HepG2 (cell line): ENCODE results near the gene PDK2. TPM values are rescaled to one million over a fixed set of nuclear protein-coding genes. Genes with fewer than 3 reads are reported as not detected.

Experiments used
- ATAC-seq: fragments of 200-7000 bp; cut with Tn5 transposase; 3 replicates; pipeline ENCODE4 v1.9.1; 2020; ENCODE audit warnings: mild to moderate bottlenecking, moderate library complexity
- BruUV-seq: library from RNA; stranded (reverse); fragments of 400-500 nt; replicated peaks from 2 replicates; lab custom pipeline; 2021; lab: Mats Ljungman, UMichigan
- CTCF ChIA-PET: fragments of 300-600 bp; formaldehyde crosslinking; extraction: SDS; loops from one replicate; lab custom pipeline; 2021; ENCODE audit warnings: low total read pairs, inconsistent platforms, low intra/inter-chr PET ratio; lab: Yijun Ruan, JAX
- POLR2A ChIA-PET: fragments of 350-600 bp; sonication (Branson Sonifier 250); formaldehyde crosslinking; loops from one replicate; lab custom pipeline; 2020; ENCODE audit warnings: antibody characterized with exemption, inconsistent platforms; lab: Yijun Ruan, JAX
- DNase-seq: peaks from one replicate; pipeline ENCODE4 v3.0.0-alpha.2; 2015; ENCODE audit warnings: low spot score
- FAIRE-seq: peaks from 3 replicates; lab custom pipeline; 2011; peaks lifted over from hg19 to GRCh38; lab: Jason Lieb, UNC
- H2AFZ ChIP-seq: one replicate; pipeline ENCODE4 v1.6.1; 2011; ENCODE audit warnings: low read length, inconsistent platforms
- H3K27ac ChIP-seq: fragments of 300-600 bp; 3 replicates; pipeline ENCODE4 v1.8.0; 2011; ENCODE audit warnings: mixed run types, mild to moderate bottlenecking, mixed read lengths, low read length, inconsistent platforms; ENCODE audit not compliant: insufficient read depth; ENCODE audit errors: extremely low read length
- H3K27me3 ChIP-seq, 2 experiments: fragments of 200-600 bp in 1 of 2; 2 replicates in 1 of 2; 3 replicates in 1 of 2; pipeline versions ENCODE4 v1.6.0 to v1.8.0; 2011; ENCODE audit warnings: low read length in 2 of 2, mild to moderate bottlenecking in 2 of 2, moderate library complexity in 2 of 2, inconsistent platforms in 1 of 2; ENCODE audit not compliant: insufficient read depth in 2 of 2, control insufficient read depth in 1 of 2
- H3K36me3 ChIP-seq, 2 experiments: fragments of 200-600 bp in 1 of 2; replicated peaks in 1 of 2; 2 replicates in 1 of 2; 3 replicates in 1 of 2; pipeline versions ENCODE4 v1.5.1 to v1.8.0; 2011; ENCODE audit warnings: low read length in 2 of 2, inconsistent platforms in 1 of 2; ENCODE audit not compliant: insufficient read depth in 2 of 2, control insufficient read depth in 1 of 2
- H3K4me1 ChIP-seq: 2 replicates; pipeline ENCODE4 v1.5.1; 2012; ENCODE audit warnings: low read length, inconsistent platforms; ENCODE audit not compliant: insufficient read depth
- H3K4me2 ChIP-seq: 2 replicates; pipeline ENCODE4 v1.6.0; 2011; ENCODE audit warnings: low read depth, low read length, inconsistent platforms
- H3K4me3 ChIP-seq, 3 experiments: fragments of 200-600 bp in 1 of 3; sonication (generic), shearing (Covaris generic) in 1 of 3; replicated peaks in 1 of 3; 2 replicates each; pipeline ENCODE4 v1.5.1; 2011 to 2016; ENCODE audit warnings: low read length in 3 of 3, inconsistent platforms in 2 of 3, low read depth in 2 of 3, mild to moderate bottlenecking in 2 of 3, control low read depth in 1 of 3, mixed read lengths in 1 of 3; ENCODE audit not compliant: insufficient read depth in 1 of 3
- H3K79me2 ChIP-seq: one replicate; pipeline ENCODE4 v1.6.1; 2011; ENCODE audit warnings: low read length, inconsistent platforms; ENCODE audit not compliant: insufficient read depth
- H3K9ac ChIP-seq: 2 replicates; pipeline ENCODE4 v1.6.0; 2011; ENCODE audit warnings: mild to moderate bottlenecking, low read depth, low read length, inconsistent platforms; ENCODE audit not compliant: insufficient read depth
- H3K9me3 ChIP-seq: 2 replicates; pipeline ENCODE4 v1.5.1; 2012; ENCODE audit warnings: mild to moderate bottlenecking, low read length
- H4K20me1 ChIP-seq: 2 replicates; pipeline ENCODE4 v1.6.0; 2011; ENCODE audit warnings: inconsistent platforms, mild to moderate bottlenecking, low read length, moderate library complexity; ENCODE audit not compliant: insufficient read depth
- MED8 ChIP-seq: sonication (generic); formaldehyde crosslinking; IDR thresholded peaks from 2 replicates; pipeline ENCODE4 v1.8.1; 2023; ENCODE audit warnings: mild to moderate bottlenecking, missing genetic modification reagents; ENCODE audit not compliant: insufficient replicate concordance
- NCOA2 ChIP-seq: sonication (generic); formaldehyde crosslinking; IDR thresholded peaks from 2 replicates; pipeline ENCODE4 v1.8.0; 2022; ENCODE audit warnings: inconsistent platforms
- PCBP1 ChIP-seq: fragments of 200-400 bp; formaldehyde crosslinking; IDR thresholded peaks from 2 replicates; pipeline ENCODE4 v1.6.1; 2017; ENCODE audit warnings: mild to moderate bottlenecking, low read depth, low read length, borderline replicate concordance
- PLSCR1 ChIP-seq: sonication (generic); formaldehyde crosslinking; IDR thresholded peaks from 2 replicates; pipeline ENCODE4 v1.5.0; 2020; ENCODE audit warnings: missing genetic modification reagents, mild to moderate bottlenecking, borderline replicate concordance
- PRDM10 ChIP-seq: sonication (generic); formaldehyde crosslinking; IDR thresholded peaks from 2 replicates; pipeline ENCODE4 v1.4.0; 2020; ENCODE audit warnings: low read depth, missing genetic modification reagents
- SMAD9 ChIP-seq: sonication (generic); formaldehyde crosslinking; IDR thresholded peaks from 2 replicates; pipeline ENCODE4 v1.5.1; 2020; ENCODE audit warnings: mild to moderate bottlenecking, missing genetic modification reagents
- ZNF18 ChIP-seq: sonication (generic); formaldehyde crosslinking; IDR thresholded peaks from 2 replicates; pipeline ENCODE4 v1.8.0; 2022; ENCODE audit warnings: mild to moderate bottlenecking, missing genetic modification reagents; ENCODE audit not compliant: insufficient replicate concordance
- ZNF468 ChIP-seq: sonication (generic); formaldehyde crosslinking; IDR thresholded peaks from 2 replicates; pipeline ENCODE4 v1.8.0; 2022; ENCODE audit warnings: mild to moderate bottlenecking, moderate library complexity, missing genetic modification reagents
- WGBS: methylation state at CpG from one replicate; pipeline ENCODE4 v1.1.6; 2017; ENCODE audit warnings: low lambda C conversion rate; 5-methylcytosine and 5-hydroxymethylcytosine counted together
- in situ Hi-C: cut with HindIII; loops from 2 replicates; pipeline ENCODE4 v1.10.0; 2017; ENCODE audit warnings: low pct_unique_long_range_greater_than_20kb; ENCODE audit not compliant: extremely low pct_ligation_motif_present
- intact Hi-C: fragments of 100-400 bp; cut with micrococcal nuclease; formaldehyde crosslinking; loops from one replicate; pipeline ENCODE4 v1.10.0; 2022; ENCODE audit not compliant: unreplicated experiment
- polyA plus RNA-seq, 8 experiments: library from polyadenylated mRNA; depleted of rRNA in 3 of 8; stranded (reverse) in 7 of 8; unstranded in 1 of 8; fragments of >200 nt; fragmentation: Illumina TruSeq in 4 of 8; extraction: Trizol in 4 of 8; gene quantifications; 2 replicates each; pipeline versions ENCODE4 v1.2.1 to v1.2.3, GENCODE V29; 2011 to 2016; ENCODE audit warnings: low read depth in 4 of 8, missing spikeins in 1 of 8, mixed read lengths in 1 of 8; ENCODE audit not compliant: insufficient read depth in 1 of 8
- total RNA-seq, 5 experiments: library from RNA; depleted of rRNA; stranded (reverse); fragments of >200 nt; fragmentation: Illumina TruSeq; extraction: Trizol; gene quantifications; 2 replicates each; pipeline ENCODE4 v1.2.3, GENCODE V29; 2016; ENCODE audit warnings: low read depth in 1 of 5

PDK2 gene
- total and polyA plus RNA-seq, 2 of the 13 experiments (the other 11 are each of a cell fraction or from before 2014, with no cell fraction given): 18.5 to 59.7 TPM

- no peaks in the 10 kb centered on the region for H3K36me3 ChIP-seq
These were observed 22.2 kb upstream of the PDK2 start for GRCh38 chr17:50072925-50073324.

More at GRCh38 chr17:50072925-50073324, 22.2 kb upstream of the PDK2 start:
- Histone ChIP-seq H2AFZ (no peak overlapping the region), H3K4me3 (no peak overlapping the region), H3K4me1 (no peaks in the 10 kb centered on the region), H3K9ac (no peak overlapping the region), H3K4me2 (no peak overlapping the region), H3K9me3 (no peaks in the 10 kb centered on the region), H4K20me1 (no peaks in the 10 kb centered on the region; the same call in 1 of the 2 replicates), H3K27me3 (peaks cover 0 to 26% of the 10 kb centered on the region in 2 experiments; a peak in 2 of 5 replicates), H3K79me2 (no peaks in the 10 kb centered on the region), H3K27ac (no peak overlapping the region)
- BruUV-seq: no TSS peak
- intact Hi-C loops: no loop called here
- no peak for ATAC-seq
- in situ Hi-C loops: no loop called here
- ChIA-PET CTCF (no interaction called here), POLR2A (no interaction called here)
- TF ChIP-seq SMAD9 (CRISPR knock-in tag) (no peak), NCOA2 (CRISPR knock-in tag) (no peak), ZNF18 (CRISPR knock-in tag) (no peak), PCBP1 (no peak), PRDM10 (CRISPR knock-in tag) (no peak), PLSCR1 (no peak), MED8 (CRISPR knock-in tag) (no peak), ZNF468 (CRISPR knock-in tag) (no peak)
- FAIRE-seq: no peak
- 13% methylated on average over 1 of the region's 1 CpG for WGBS
- DNase-seq: no peak
